Ovary (tissue), 9 donors: ENCODE measurements around the gene OSBPL8. TPM values are rescaled to one million over a fixed set of nuclear protein-coding genes. Genes with fewer than 3 reads are reported as not detected.

Experiments used
- DNase-seq, 5 donors: peaks; one replicate each; pipeline ENCODE4 v3.0.0-alpha.2; 2019 to 2020
- H3K27ac ChIP-seq, 2 donors: fragments of 200-600 bp; one replicate each; pipeline versions ENCODE4 v1.5.1 to v1.8.0; 2019 to 2022
- H3K27me3 ChIP-seq: fragments of 200-600 bp; one replicate; pipeline ENCODE4 v1.8.0; 2022
- H3K36me3 ChIP-seq: fragments of 200-600 bp; sonication (generic); one replicate; pipeline ENCODE4 v1.5.1; 2019
- H3K4me1 ChIP-seq: one replicate; pipeline ENCODE4 v1.8.1; 2013; ENCODE audit warnings: mild to moderate bottlenecking, moderate library complexity; ENCODE audit not compliant: insufficient read depth
- H3K4me3 ChIP-seq: fragments of 200-600 bp; sonication (generic); one replicate; pipeline ENCODE4 v1.5.1; 2017
- H3K9me3 ChIP-seq, 2 donors: fragments of 200-600 bp in 1 of 2; sonication (generic) in 1 of 2; one replicate each; pipeline versions ENCODE4 v1.5.1 to v1.8.1; 2013 to 2019; ENCODE audit warnings: mild to moderate bottlenecking in 1 of 2, moderate library complexity in 1 of 2
- EP300 ChIP-seq: sonication (generic); formaldehyde crosslinking; IDR thresholded peaks from one replicate; pipeline ENCODE4 v1.6.1; 2017; ENCODE audit warnings: antibody characterized with exemption
- POLR2A ChIP-seq: fragments of 450-650 bp; IDR thresholded peaks from one replicate; pipeline ENCODE4 v1.6.1; 2017; ENCODE audit warnings: antibody characterized with exemption, mild to moderate bottlenecking, moderate library complexity
- WGBS, 3 donors: extraction: QIAGEN DNeasy Blood & Tissue Kit in 1 of 3; methylation state at CpG; one replicate each; pipeline versions ENCODE4 v1.1.5 to v1.1.7; 2013 to 2017; 5-methylcytosine and 5-hydroxymethylcytosine counted together
- intact Hi-C, 4 donors: fragments of 100-400 bp; cut with DNase I; formaldehyde crosslinking; loops; one replicate each; pipeline versions ENCODE4 v1.11.0 to v1.15.1; 2022 to 2023
- polyA plus RNA-seq, 2 donors: library from polyadenylated mRNA; stranded (reverse); fragments of 200-250 nt in 1 of 2; fragments of 350-450 nt in 1 of 2; fragmentation: Illumina TruSeq in 1 of 2; extraction: RNeasy Lipid Tissue Mini Kit (QIAGEN cat#74804) in 1 of 2; gene quantifications; one replicate each; pipeline ENCODE4 v1.2.3, GENCODE V29; 2013 to 2014
- total RNA-seq, 7 donors: library from RNA; depleted of rRNA in 2 of 7; stranded (reverse); fragments of >200 nt in 2 of 7; fragmentation: NEBNext Ultra II Directional in 3 of 7; extraction: Animal tissue kit (Norgen Biotek cat#: 25700) in 3 of 7; gene quantifications; one replicate each; pipeline versions ENCODE4 v1.1.0 to v1.2.4, GENCODE V29; 2016 to 2023
- TF ChIP-seq, protein P1 (sequence below), 3 donors: fragments of 450-650 bp in 2 of 3; fragments of 200-600 bp in 1 of 3; IDR thresholded peaks; one replicate each; pipeline versions ENCODE4 v1.5.1 to v1.8.0; 2016 to 2022; ENCODE audit warnings: antibody characterized with exemption in 3 of 3, mild to moderate bottlenecking in 1 of 3
- donor health status: DM: no; HTN: no; CAD: no; lungs with moderate emphysema.
- donor health status: DM: no; HTN: no; CAD: no.
- donor health status: Bipolar disorder and iron deficiency.
- donor health status: DM: yes; HTN: yes; CAD: no.
- donor health status: DM: no; HTN: no; CAD: no.
- donor health status: DM: yes; HTN: yes; CAD: no.

The OSBPL8 gene
- total and polyA plus RNA-seq, 9 donors: 12.5 to 63.0 (median 56.9) TPM

DNA sequence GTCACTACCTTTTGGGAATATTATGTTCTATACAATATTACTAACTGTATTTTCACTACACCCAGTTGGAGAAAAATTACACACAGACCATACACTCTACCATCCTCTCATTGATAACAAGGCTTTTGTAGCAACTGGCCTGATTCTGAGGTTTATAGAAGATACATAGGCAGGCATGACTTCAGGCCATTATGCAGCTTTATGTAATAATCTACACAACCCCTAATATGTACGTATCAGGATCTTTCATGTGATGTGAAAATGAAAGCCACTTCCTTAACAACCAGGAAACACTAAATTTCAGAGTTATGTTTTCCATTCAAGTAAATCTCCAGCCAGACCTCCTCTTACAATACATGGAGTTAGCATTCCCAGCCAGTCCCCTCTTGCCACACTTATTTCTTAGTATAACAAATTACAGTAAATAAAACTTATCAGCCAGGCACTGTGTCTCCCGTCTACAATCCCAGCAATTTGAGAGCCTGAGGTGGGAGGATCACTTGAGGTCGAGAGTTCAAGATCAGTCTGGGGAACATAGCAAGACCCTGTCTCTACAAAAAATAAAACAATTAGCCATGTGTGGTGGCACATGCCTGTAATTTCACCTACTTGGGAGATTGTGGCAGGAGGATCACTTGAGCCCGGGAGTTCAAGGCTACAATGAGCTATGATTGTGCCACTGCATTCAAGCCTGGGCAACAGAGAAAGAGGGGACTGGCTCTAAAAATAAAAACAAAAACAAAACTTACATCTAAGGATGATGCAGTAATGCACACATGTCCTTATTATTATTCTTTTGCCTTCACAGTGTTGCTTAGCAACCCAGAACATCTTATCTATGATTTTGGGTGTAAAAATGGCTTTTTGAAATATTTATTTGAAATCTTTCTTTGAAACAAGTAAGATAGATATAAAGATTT, 10.4 kb upstream of the OSBPL8 start:
- TF ChIP-seq EP300 (no peak), POLR2A (no peak)
- TF ChIP-seq, protein P1, sequence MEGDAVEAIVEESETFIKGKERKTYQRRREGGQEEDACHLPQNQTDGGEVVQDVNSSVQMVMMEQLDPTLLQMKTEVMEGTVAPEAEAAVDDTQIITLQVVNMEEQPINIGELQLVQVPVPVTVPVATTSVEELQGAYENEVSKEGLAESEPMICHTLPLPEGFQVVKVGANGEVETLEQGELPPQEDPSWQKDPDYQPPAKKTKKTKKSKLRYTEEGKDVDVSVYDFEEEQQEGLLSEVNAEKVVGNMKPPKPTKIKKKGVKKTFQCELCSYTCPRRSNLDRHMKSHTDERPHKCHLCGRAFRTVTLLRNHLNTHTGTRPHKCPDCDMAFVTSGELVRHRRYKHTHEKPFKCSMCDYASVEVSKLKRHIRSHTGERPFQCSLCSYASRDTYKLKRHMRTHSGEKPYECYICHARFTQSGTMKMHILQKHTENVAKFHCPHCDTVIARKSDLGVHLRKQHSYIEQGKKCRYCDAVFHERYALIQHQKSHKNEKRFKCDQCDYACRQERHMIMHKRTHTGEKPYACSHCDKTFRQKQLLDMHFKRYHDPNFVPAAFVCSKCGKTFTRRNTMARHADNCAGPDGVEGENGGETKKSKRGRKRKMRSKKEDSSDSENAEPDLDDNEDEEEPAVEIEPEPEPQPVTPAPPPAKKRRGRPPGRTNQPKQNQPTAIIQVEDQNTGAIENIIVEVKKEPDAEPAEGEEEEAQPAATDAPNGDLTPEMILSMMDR (IDR thresholded peaks at IDR 0.05): no peak
- Histone ChIP-seq H3K36me3 (no peaks in the 10 kb centered on the region), H3K9me3 (no peaks in the 10 kb centered on the region), H3K4me1 (no peaks in the 10 kb centered on the region), H3K27me3 (no peaks in the 10 kb centered on the region), H3K27ac (no peak overlapping the region), H3K4me3 (no peak overlapping the region)
- no peak for DNase-seq
- intact Hi-C loops: no loop called here
- 21 to 37% (median 27%) methylated on average over 4 of the region's 4 CpGs for WGBS, 3 donors

DNA sequence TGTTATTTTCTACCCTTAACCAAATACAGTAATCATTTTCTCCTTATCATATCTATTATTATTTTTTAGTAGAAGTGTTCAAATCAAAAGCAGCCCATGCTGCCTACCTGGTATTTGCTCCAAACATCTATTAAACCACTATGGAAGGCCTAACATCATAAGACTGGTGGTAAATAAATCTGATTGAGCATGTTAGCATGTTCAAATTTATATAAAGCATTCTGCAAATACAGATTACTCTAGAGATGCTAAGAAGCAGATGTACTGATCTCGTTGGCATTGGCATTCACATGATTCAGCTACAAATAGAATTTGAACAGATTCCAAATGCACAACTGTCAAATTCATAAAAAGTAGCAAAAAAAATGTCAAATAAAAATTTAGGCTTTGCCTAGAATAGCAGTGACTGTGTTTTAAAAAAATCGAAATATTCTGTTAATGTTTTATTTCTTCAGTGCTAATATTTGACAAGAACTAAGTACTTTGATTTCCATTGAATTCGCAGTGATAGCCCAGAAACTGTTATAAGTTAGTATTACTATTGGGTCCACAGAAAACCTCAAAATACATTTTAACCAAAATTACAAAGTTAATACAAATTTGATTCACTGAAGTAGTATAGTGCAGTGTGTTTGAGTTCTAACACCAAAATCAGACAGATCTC, 9.4 kb upstream of the OSBPL8 start:
- Histone ChIP-seq H3K27me3 (no peaks in the 10 kb centered on the region), H3K4me1 (no peaks in the 10 kb centered on the region), H3K27ac (no peak overlapping the region), H3K36me3 (no peaks in the 10 kb centered on the region), H3K4me3 (no peak overlapping the region), H3K9me3 (no peaks in the 10 kb centered on the region)
- TF ChIP-seq, protein P1 (IDR thresholded peaks at IDR 0.05): no peak
- TF ChIP-seq EP300 (no peak), POLR2A (no peak)
- 84 to 88% (median 86%) methylated on average over 3 of the region's 3 CpGs for WGBS, 3 donors
- no peak for DNase-seq
- intact Hi-C loops: no loop called here

DNA sequence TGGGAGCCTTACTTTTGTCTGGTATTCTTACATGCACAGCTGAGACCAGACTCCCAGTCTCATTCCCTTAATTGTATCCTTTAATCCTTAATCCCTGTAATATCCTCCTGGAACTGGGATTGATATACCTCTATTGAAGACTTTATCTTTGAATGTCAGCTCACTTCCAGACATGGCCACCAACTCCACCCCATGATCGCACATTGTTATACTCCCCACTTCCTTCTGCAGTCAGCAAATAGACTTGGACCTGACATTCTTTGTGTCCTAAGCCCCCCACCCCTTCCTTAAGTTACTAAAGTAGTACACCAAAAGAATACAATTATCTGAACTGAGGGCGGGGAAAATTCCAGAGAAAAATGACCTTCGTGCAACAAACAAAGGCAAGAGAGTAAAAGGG, 8.6 kb upstream of the OSBPL8 start:
- H3K4me3 ChIP-seq: no peak overlapping the region
- H3K9me3 ChIP-seq: no peaks in the 10 kb centered on the region
- H3K36me3 ChIP-seq: no peaks in the 10 kb centered on the region
- no peak for DNase-seq
- WGBS, 3 donors: 89 to 91% (median 89%) methylated on average over 3 of the region's 3 CpGs
- no peaks in the 10 kb centered on the region for H3K4me1 ChIP-seq
- TF ChIP-seq POLR2A: no peak
- no peak for TF ChIP-seq EP300
- TF ChIP-seq, protein P1 (IDR thresholded peaks at IDR 0.05): no peak
- no peaks in the 10 kb centered on the region for H3K27me3 ChIP-seq
- H3K27ac ChIP-seq: no peak overlapping the region
- intact Hi-C loops: no loop called here

DNA sequence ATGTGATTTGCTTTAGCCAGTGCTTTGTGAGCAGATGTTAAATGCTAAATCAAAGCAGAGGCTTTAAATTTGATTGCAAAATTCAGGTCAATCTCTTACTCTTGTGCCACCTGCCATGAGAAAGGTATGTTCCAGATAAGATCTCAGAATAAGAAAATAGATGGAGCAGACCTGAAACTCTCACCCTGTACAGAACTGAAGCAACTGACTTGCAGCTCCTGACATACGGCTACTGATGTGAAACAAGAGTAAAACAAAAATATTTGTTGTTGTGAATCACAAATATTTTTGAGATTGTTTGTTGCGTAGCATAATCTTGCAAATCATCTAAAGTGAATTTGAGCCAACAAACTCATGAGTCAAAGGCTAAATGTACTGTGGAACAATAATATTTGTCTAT, 3.5 kb upstream of the OSBPL8 start:
- no peak overlapping the region for H3K4me3 ChIP-seq
- intact Hi-C loops: no loop called here

More for the DNA sequence above, 3.5 kb upstream of the OSBPL8 start:
- no peaks in the 10 kb centered on the region for H3K9me3 ChIP-seq
- H3K4me1 ChIP-seq: no peaks in the 10 kb centered on the region
- H3K27me3 ChIP-seq: no peaks in the 10 kb centered on the region
- TF ChIP-seq, protein P1 (IDR thresholded peaks at IDR 0.05): no peak
- no peak for TF ChIP-seq POLR2A
- TF ChIP-seq EP300: no peak
- no peak for DNase-seq
- WGBS, 3 donors: 91 to 96% (median 91%) methylated on average over 2 of the region's 2 CpGs
- no peak overlapping the region for H3K27ac ChIP-seq
- no peaks in the 10 kb centered on the region for H3K36me3 ChIP-seq
